H1 (cell line): ENCODE data around the gene RAB3A. TPM values are rescaled to one million over a fixed set of nuclear protein-coding genes. Genes with fewer than 3 reads are reported as not detected.
A peak's percentile ranks its signal among the peaks of the same experiment; 100 is the strongest.

Experiments
- CTCF ChIA-PET: fragments of 300-600 bp; sonication (Branson Sonifier 250); formaldehyde crosslinking; loops from one replicate; lab custom pipeline; 2021; ENCODE audit not compliant: partially characterized antibody; lab: Charles Lee
- POLR2A ChIA-PET: fragments of 300-600 bp; sonication (Branson Sonifier 250); formaldehyde crosslinking; loops from one replicate; lab custom pipeline; 2021; ENCODE audit warnings: inconsistent platforms; ENCODE audit not compliant: partially characterized antibody; lab: Charles Lee
- DNase-seq, 2 experiments: peaks; one replicate each; pipeline versions ENCODE4 v3.0.0 to v3.0.0-alpha.2; 2010 to 2022; ENCODE audit warnings: low spot score in 2 of 2, low read depth in 1 of 2, mixed read lengths in 1 of 2
- FAIRE-seq: peaks from 2 replicates; lab custom pipeline; 2011; peaks lifted over from hg19 to GRCh38; lab: Jason Lieb, UNC
- H2AFZ ChIP-seq: 2 replicates; pipeline ENCODE4 v1.8.1; 2012; ENCODE audit warnings: low read length, inconsistent platforms
- H2AK5ac ChIP-seq: 2 replicates; pipeline ENCODE4 v1.6.1; 2013; ENCODE audit warnings: low read depth, low read length
- H2BK120ac ChIP-seq: replicated peaks from 2 replicates; pipeline ENCODE3; 2013; ENCODE audit warnings: low read depth, low read length, inconsistent platforms
- H2BK12ac ChIP-seq: 2 replicates; pipeline ENCODE4 v1.6.1; 2013; ENCODE audit warnings: low read depth, low read length
- H2BK15ac ChIP-seq: 2 replicates; pipeline ENCODE4 v1.6.1; 2013; ENCODE audit warnings: low read length
- H2BK20ac ChIP-seq: 2 replicates; pipeline ENCODE4 v1.6.1; 2013; ENCODE audit warnings: low read length
- H2BK5ac ChIP-seq: 2 replicates; pipeline ENCODE4 v1.6.1; 2013; ENCODE audit warnings: low read depth, low read length
- H3K14ac ChIP-seq: 2 replicates; pipeline ENCODE4 v1.6.1; 2013; ENCODE audit warnings: inconsistent platforms; ENCODE audit not compliant: insufficient read length
- H3K18ac ChIP-seq: 2 replicates; pipeline ENCODE4 v1.6.1; 2013; ENCODE audit warnings: low read length; ENCODE audit errors: extremely low read depth
- H3K23ac ChIP-seq: 2 replicates; pipeline ENCODE4 v1.6.1; 2013; ENCODE audit warnings: inconsistent platforms; ENCODE audit not compliant: insufficient read length
- H3K23me2 ChIP-seq: 2 replicates; pipeline ENCODE4 v1.6.1; 2013; ENCODE audit warnings: low read depth, low read length
- H3K27ac ChIP-seq: 2 replicates; pipeline ENCODE4 v1.6.1; 2011; ENCODE audit warnings: low read depth, low read length, inconsistent platforms
- H3K27me3 ChIP-seq, 4 experiments: replicated peaks in 1 of 4; 1 replicate in 1 of 4; 2 replicates in 3 of 4; pipeline versions ENCODE4 v1.6.1 to v1.8.1; 2011 to 2013; ENCODE audit warnings: low read length in 3 of 4, mild to moderate bottlenecking in 3 of 4, inconsistent platforms in 2 of 4, mixed read lengths in 2 of 4, moderate library complexity in 1 of 4; ENCODE audit not compliant: control insufficient read depth in 3 of 4, insufficient read depth in 3 of 4; ENCODE audit errors: extremely low read depth in 1 of 4
- H3K36me3 ChIP-seq, 4 experiments: 2 replicates each; pipeline versions ENCODE4 v1.6.1 to v1.8.1; 2011 to 2013; ENCODE audit warnings: mild to moderate bottlenecking in 4 of 4, low read length in 3 of 4, moderate library complexity in 2 of 4, control low read depth in 1 of 4, inconsistent platforms in 1 of 4; ENCODE audit not compliant: insufficient read depth in 4 of 4, control insufficient read depth in 2 of 4
- H3K4ac ChIP-seq: replicated peaks from 2 replicates; pipeline ENCODE3; 2013; ENCODE audit warnings: low read length, low read depth, mixed read lengths, inconsistent platforms; ENCODE audit not compliant: insufficient read length
- H3K4me1 ChIP-seq, 4 experiments: replicated peaks in 1 of 4; 1 replicate in 1 of 4; 2 replicates in 3 of 4; pipeline versions ENCODE4 v1.6.1 to v1.8.1; 2011 to 2013; ENCODE audit warnings: low read length in 3 of 4, inconsistent platforms in 2 of 4, mixed read lengths in 1 of 4; ENCODE audit not compliant: insufficient read depth in 4 of 4, control insufficient read depth in 3 of 4
- H3K4me2 ChIP-seq, 2 experiments: 2 replicates each; pipeline versions ENCODE4 v1.6.1 to v1.8.1; 2011 to 2013; ENCODE audit warnings: low read depth in 2 of 2, low read length in 2 of 2, control low read depth in 1 of 2, inconsistent platforms in 1 of 2, mild to moderate bottlenecking in 1 of 2; ENCODE audit not compliant: insufficient read depth in 1 of 2
- H3K4me3 ChIP-seq, 4 experiments: fragments of 200-600, 300-600 bp in 1 of 4; sonication (generic), shearing (Covaris generic), sonication (Bioruptor Twin) in 1 of 4; 2 replicates each; pipeline versions ENCODE4 v1.5.1 to v1.8.1; 2011 to 2016; ENCODE audit warnings: low read length in 4 of 4, low read depth in 3 of 4, control low read depth in 2 of 4, inconsistent platforms in 2 of 4, mild to moderate bottlenecking in 2 of 4, mixed read lengths in 1 of 4, moderate library complexity in 1 of 4; ENCODE audit not compliant: insufficient read depth in 2 of 4; ENCODE audit errors: extremely low read depth in 1 of 4
- H3K56ac ChIP-seq: replicated peaks from 2 replicates; pipeline ENCODE3; 2013; ENCODE audit warnings: low read depth, mild to moderate bottlenecking, mixed read lengths, low read length, inconsistent platforms; ENCODE audit not compliant: insufficient read length
- H3K79me1 ChIP-seq: 2 replicates; pipeline ENCODE4 v1.6.1; 2013; ENCODE audit warnings: low read depth, low read length, control low read depth
- H3K79me2 ChIP-seq, 2 experiments: 2 replicates each; pipeline versions ENCODE4 v1.6.1 to v1.8.1; 2012 to 2013; ENCODE audit warnings: low read length in 2 of 2, mild to moderate bottlenecking in 2 of 2, inconsistent platforms in 1 of 2; ENCODE audit not compliant: insufficient read depth in 2 of 2, control insufficient read depth in 1 of 2
- H3K9ac ChIP-seq, 4 experiments: replicated peaks in 1 of 4; 1 replicate in 1 of 4; 2 replicates in 3 of 4; pipeline versions ENCODE4 v1.6.1 to v1.8.1; 2011 to 2013; ENCODE audit warnings: low read depth in 3 of 4, low read length in 3 of 4, control low read depth in 2 of 4, mild to moderate bottlenecking in 2 of 4, moderate library complexity in 2 of 4, inconsistent platforms in 1 of 4; ENCODE audit errors: extremely low read depth in 1 of 4
- H3K9me3 ChIP-seq, 2 experiments: 2 replicates each; pipeline versions ENCODE4 v1.6.1 to v1.8.1; 2012 to 2013; ENCODE audit warnings: mild to moderate bottlenecking in 2 of 2, moderate library complexity in 2 of 2, control low read depth in 1 of 2, inconsistent platforms in 1 of 2, low read depth in 1 of 2, low read length in 1 of 2, mixed read lengths in 1 of 2; ENCODE audit not compliant: insufficient read depth in 2 of 2
- H4K20me1 ChIP-seq, 2 experiments: replicated peaks in 1 of 2; 2 replicates each; pipeline versions ENCODE3 to v1.8.1; 2011 to 2013; ENCODE audit warnings: inconsistent platforms in 2 of 2, low read length in 2 of 2, mild to moderate bottlenecking in 1 of 2; ENCODE audit not compliant: insufficient read depth in 2 of 2, control insufficient read depth in 1 of 2
- H4K5ac ChIP-seq: 2 replicates; pipeline ENCODE4 v1.6.1; 2013; ENCODE audit warnings: low read length, low read depth, mixed read lengths, inconsistent platforms; ENCODE audit not compliant: insufficient read length
- H4K8ac ChIP-seq: 2 replicates; pipeline ENCODE4 v1.8.0; 2013; ENCODE audit warnings: mild to moderate bottlenecking, moderate library complexity, low read length, inconsistent platforms; ENCODE audit not compliant: insufficient read depth; ENCODE audit errors: extremely low read depth
- H4K91ac ChIP-seq: replicated peaks from 2 replicates; pipeline ENCODE3; 2013; ENCODE audit warnings: low read length, mixed read lengths, inconsistent platforms; ENCODE audit not compliant: insufficient read length
- BACH1 ChIP-seq: IDR thresholded peaks from 2 replicates; pipeline ENCODE4 v1.6.1; 2012; ENCODE audit warnings: low read length, improper control_type of control experiment
- BRCA1 ChIP-seq: IDR thresholded peaks from 2 replicates; pipeline ENCODE4 v1.6.1; 2012; ENCODE audit warnings: low read depth, low read length, improper control_type of control experiment
- CBX5 ChIP-seq: fragments of 300-800, 300-1000 bp; sonication (generic); IDR thresholded peaks from 2 replicates; pipeline ENCODE4 v1.7.1; 2016; ENCODE audit warnings: antibody characterized with exemption, low read length, low read depth
- CEBPB ChIP-seq: IDR thresholded peaks from 2 replicates; pipeline ENCODE4 v1.6.1; 2012; ENCODE audit warnings: low read depth, low read length
- CHD2 ChIP-seq: IDR thresholded peaks from 2 replicates; pipeline ENCODE4 v1.6.1; 2012; ENCODE audit warnings: low read length, improper control_type of control experiment
- EGR1 ChIP-seq: IDR thresholded peaks from 2 replicates; pipeline ENCODE4 v1.6.1; 2011; ENCODE audit warnings: low read depth, low read length, borderline replicate concordance
- GTF2F1 ChIP-seq: IDR thresholded peaks from 2 replicates; pipeline ENCODE4 v1.6.1; 2012; ENCODE audit warnings: low read depth, low read length, improper control_type of control experiment, borderline replicate concordance
- KDM4A ChIP-seq: IDR thresholded peaks from one replicate; pipeline ENCODE4 v1.7.1; 2012; ENCODE audit warnings: low read depth, mild to moderate bottlenecking, moderate library complexity, low read length, inconsistent platforms; ENCODE audit not compliant: severe bottlenecking
- POLR2AphosphoS5 ChIP-seq: IDR thresholded peaks from 2 replicates; pipeline ENCODE4 v1.6.1; 2011; ENCODE audit warnings: low read depth, low read length
- SIN3A ChIP-seq, 2 experiments: IDR thresholded peaks in 1 of 2; conservative IDR thresholded peaks in 1 of 2; 2 replicates each; pipeline ENCODE4 v1.6.1; 2011 to 2012; ENCODE audit warnings: low read length in 2 of 2, improper control_type of control experiment in 1 of 2, low read depth in 1 of 2, mild to moderate bottlenecking in 1 of 2
- SP1 ChIP-seq: IDR thresholded peaks from 2 replicates; pipeline ENCODE4 v1.6.1; 2011; ENCODE audit warnings: low read depth, low read length
- WGBS, 2 experiments: shearing (Covaris generic) in 1 of 2; methylation state at CpG; one replicate each; pipeline versions ENCODE4 v1.1.6 to v1.1.7; 2013 to 2015; ENCODE audit warnings: low lambda C conversion rate in 2 of 2, mixed read lengths in 2 of 2, inconsistent platforms in 1 of 2, low coverage in 1 of 2, missing lambda C conversion rate in 1 of 2; ENCODE audit not compliant: insufficient replicate concordance in 2 of 2, insufficient coverage in 1 of 2, insufficient read length in 1 of 2; ENCODE audit errors: extremely low coverage in 1 of 2, missing lambda C conversion rate in 1 of 2; 5-methylcytosine and 5-hydroxymethylcytosine counted together
- polyA plus RNA-seq, 7 experiments: library from polyadenylated mRNA; depleted of rRNA in 3 of 7; stranded (reverse) in 5 of 7; unstranded in 2 of 7; fragments of >200 nt in 5 of 7; fragments of 200-250 nt in 2 of 7; gene quantifications; 1 replicate in 5 of 7; 2 replicates in 1 of 7; 4 replicates in 1 of 7; pipeline versions ENCODE4 v1.2.1 to v1.2.3, GENCODE V29; 2011 to 2013; ENCODE audit warnings: missing spikeins in 2 of 7, mixed read lengths in 2 of 7
- total RNA-seq: library from RNA; stranded (reverse); fragmentation: NEBNext Ultra II Directional; extraction: Animal tissue kit (Norgen Biotek cat#: 25700); gene quantifications from 2 replicates; pipeline ENCODE4 v1.2.1, GENCODE V29; 2021
- TF ChIP-seq, protein P1 (sequence below): IDR thresholded peaks from 2 replicates; pipeline ENCODE4 v1.6.1; 2011; ENCODE audit warnings: low read length, improper control_type of control experiment

Gene RAB3A
- total and polyA plus RNA-seq, 2 of the 8 experiments (the other 6 are each of a cell fraction or from before 2014, with no cell fraction given): 13.6 to 14.2 TPM

GRCh38 chr19:18219911-18220631 lies 16.2 kb upstream of the RAB3A start:
- H3K18ac ChIP-seq: peak overlapping the region; percentile 48; the same call in 1 of the 2 replicates
- H4K91ac ChIP-seq: peak overlapping the region; percentile 81
- peak overlapping the region in 1 of 4 experiments; percentile 50; a peak in 2 of 8 replicates for H3K4me3 ChIP-seq
- no peaks in the 10 kb centered on the region for H3K36me3 ChIP-seq
- ChIA-PET POLR2A (interaction anchor here (0.7 to 6.5 kb wide), 7 partner anchors 11 to 73 kb away, joined by 3 to 59 read pairs (median 3); partner anchors contain the start of genes JUND and RAB3A), CTCF (interaction anchor here (0.6 to 8.3 kb wide), 15 partner anchors 11 to 516 kb away, joined by 3 to 87 read pairs (median 5); partner anchors contain the start of gene RAB3A)
- peaks cover 1 to 3% (median 3%) of the 10 kb centered on the region in 4 experiments; a peak in 6 of 7 replicates for H3K27me3 ChIP-seq
- H4K5ac ChIP-seq: no peak overlapping the region
- H3K4me1 ChIP-seq: peaks cover 0 to 13% (median 8%) of the 10 kb centered on the region in 4 experiments; a peak in 6 of 7 replicates
- H2BK12ac ChIP-seq: peak overlapping the region; percentile 80; the same call in 1 of the 2 replicates
- H3K79me2 ChIP-seq: no peaks in the 10 kb centered on the region
- WGBS, 2 experiments: 83% methylated on average over 27 of the region's 28 CpGs; no CpG with 5 or more reads in 1 of the 2 experiments
- H3K23ac ChIP-seq: no peak overlapping the region
- DNase-seq (no peak), FAIRE-seq (no peak)
- H3K4me2 ChIP-seq: peak overlapping the region; percentile 61
- H2AFZ ChIP-seq: peak overlapping the region; percentile 10; the same call in 1 of the 2 replicates
- peaks cover 9% of the 10 kb centered on the region for H3K23me2 ChIP-seq
- no peaks in the 10 kb centered on the region for H4K20me1 ChIP-seq
- no peak overlapping the region for H2BK5ac ChIP-seq
- H3K9ac ChIP-seq: no peak overlapping the region
- no peaks in the 10 kb centered on the region for H3K9me3 ChIP-seq
- H3K27ac ChIP-seq: no peak overlapping the region
- no peak overlapping the region for H3K14ac ChIP-seq
- no peak overlapping the region for H3K56ac ChIP-seq
- no peak overlapping the region; the same call in 1 of the 2 replicates for H2AK5ac ChIP-seq
- H2BK20ac ChIP-seq: peak overlapping the region; percentile 72
- H2BK120ac ChIP-seq: no peak overlapping the region
- H2BK15ac ChIP-seq: no peak overlapping the region
- peak overlapping the region; percentile 20 for H4K8ac ChIP-seq
- H3K4ac ChIP-seq: no peak overlapping the region
- no peaks in the 10 kb centered on the region for H3K79me1 ChIP-seq
- no peak for TF ChIP-seq CEBPB
- no peak for TF ChIP-seq GTF2F1
- no peak for TF ChIP-seq SIN3A (conservative IDR thresholded peaks at IDR 0.05 in 1 of 2, IDR thresholded peaks at IDR 0.05 in 1 of 2; ENCODE audit: low read depth in 1 of 2, low read length in 2 of 2)
- no peak for TF ChIP-seq KDM4A
- TF ChIP-seq, protein P1, sequence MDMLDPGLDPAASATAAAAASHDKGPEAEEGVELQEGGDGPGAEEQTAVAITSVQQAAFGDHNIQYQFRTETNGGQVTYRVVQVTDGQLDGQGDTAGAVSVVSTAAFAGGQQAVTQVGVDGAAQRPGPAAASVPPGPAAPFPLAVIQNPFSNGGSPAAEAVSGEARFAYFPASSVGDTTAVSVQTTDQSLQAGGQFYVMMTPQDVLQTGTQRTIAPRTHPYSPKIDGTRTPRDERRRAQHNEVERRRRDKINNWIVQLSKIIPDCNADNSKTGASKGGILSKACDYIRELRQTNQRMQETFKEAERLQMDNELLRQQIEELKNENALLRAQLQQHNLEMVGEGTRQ: no peak
- TF ChIP-seq SP1: no peak
- no peak for TF ChIP-seq CBX5
- no peak for TF ChIP-seq BRCA1
- no peak for TF ChIP-seq EGR1
- TF ChIP-seq BACH1: no peak
- TF ChIP-seq POLR2AphosphoS5: no peak
- TF ChIP-seq CHD2: no peak
